Muscle of leg (tissue), 11 donors: ENCODE data around the gene SHTN1. TPM values are rescaled to one million over a fixed set of nuclear protein-coding genes. Genes with fewer than 3 reads are reported as not detected.

Source experiments
- DNase-seq: peaks from one replicate; pipeline ENCODE4 v3.0.0; 2013
- H3K27ac ChIP-seq: one replicate; pipeline ENCODE4 v1.5.1; 2013; ENCODE audit warnings: mild to moderate bottlenecking, low read length, control low read depth
- H3K27me3 ChIP-seq: one replicate; pipeline ENCODE4 v1.6.1; 2013; ENCODE audit warnings: low read length; ENCODE audit not compliant: control insufficient read depth, insufficient read depth
- H3K36me3 ChIP-seq: one replicate; pipeline ENCODE4 v1.6.1; 2013; ENCODE audit warnings: low read length; ENCODE audit not compliant: control insufficient read depth, insufficient read depth
- H3K4me1 ChIP-seq: one replicate; pipeline ENCODE4 v1.6.1; 2013; ENCODE audit warnings: low read length; ENCODE audit not compliant: control insufficient read depth, insufficient read depth
- H3K4me3 ChIP-seq: one replicate; pipeline ENCODE4 v1.5.1; 2013; ENCODE audit warnings: low read length, control low read depth
- H3K9me3 ChIP-seq: replicated peaks from 2 replicates; pipeline ENCODE4 v1.6.1; 2013; ENCODE audit warnings: low read depth, low read length; ENCODE audit not compliant: control insufficient read depth
- WGBS: methylation state at CpG from one replicate; pipeline ENCODE4 v1.1.5; 2013; ENCODE audit warnings: missing lambda C conversion rate; ENCODE audit not compliant: insufficient coverage; 5-methylcytosine and 5-hydroxymethylcytosine counted together
- polyA plus RNA-seq, 8 donors: library from polyadenylated mRNA; unstranded; fragments of 120-200 nt; gene quantifications; one replicate each; pipeline versions ENCODE4 v1.2.1 to v1.2.3, GENCODE V29; 2013; ENCODE audit warnings: inconsistent platforms in 1 of 8, low replicate concordance in 1 of 8; ENCODE audit not compliant: insufficient read length in 8 of 8, insufficient read depth in 1 of 8
- total RNA-seq: library from RNA; stranded (reverse); fragments of 120-200 nt; gene quantifications from one replicate; pipeline ENCODE4 v1.2.4, GENCODE V29; 2013

Gene SHTN1
- total and polyA plus RNA-seq, 9 donors = 3.3 to 8.7 (median 5.2) TPM

DNA sequence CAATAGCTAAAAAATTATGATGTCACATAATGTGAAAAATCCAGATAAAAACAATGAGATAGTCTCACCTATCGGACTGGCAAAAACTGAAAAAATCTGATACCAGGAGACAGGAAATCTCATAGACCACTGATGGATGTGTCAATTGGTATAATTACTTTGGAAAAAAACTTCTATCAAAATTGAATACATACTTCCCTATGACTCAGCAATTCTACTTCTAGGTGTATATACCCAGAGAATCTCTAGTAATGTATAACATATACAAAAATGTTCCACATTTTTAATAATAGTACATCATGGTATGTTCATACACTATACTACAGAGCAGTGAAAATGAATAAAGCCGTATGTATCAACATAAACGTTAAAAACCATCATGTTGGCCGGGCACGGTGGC, 34.9 kb downstream of the SHTN1 start:
- 91% methylated on average over 4 of the region's 5 CpGs for WGBS
- Histone ChIP-seq H3K4me3 (no peak overlapping the region), H3K4me1 (no peaks in the 10 kb centered on the region), H3K9me3 (no peaks in the 10 kb centered on the region), H3K27ac (no peak overlapping the region), H3K27me3 (no peaks in the 10 kb centered on the region), H3K36me3 (no peaks in the 10 kb centered on the region)
- DNase-seq = no peak

DNA sequence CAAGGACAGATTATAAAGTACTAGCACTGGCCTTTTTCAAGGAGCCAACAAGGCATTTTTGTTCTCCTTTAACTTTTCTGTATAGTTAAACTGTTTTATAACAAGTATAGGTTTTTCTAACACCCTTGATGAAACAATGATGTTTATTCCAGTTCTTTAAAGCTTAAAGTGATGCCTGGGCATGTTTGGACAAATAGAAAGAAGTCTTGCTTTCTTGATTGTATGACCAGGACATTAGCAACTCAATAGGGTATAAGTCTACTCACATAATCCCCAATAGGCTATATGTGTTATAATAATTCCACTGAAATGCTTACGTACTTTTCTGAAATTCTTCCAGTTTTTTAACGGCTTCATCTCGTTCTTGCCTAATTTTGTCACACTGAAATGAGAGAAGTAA, 36.7 kb downstream of the SHTN1 start:
- Histone ChIP-seq H3K9me3 (no peaks in the 10 kb centered on the region), H3K27me3 (no peaks in the 10 kb centered on the region), H3K4me1 (no peaks in the 10 kb centered on the region), H3K27ac (no peak overlapping the region), H3K36me3 (no peaks in the 10 kb centered on the region), H3K4me3 (no peak overlapping the region)
- WGBS = no CpG with 5 or more reads among the region's 3 CpGs
- DNase-seq = no peak

DNA sequence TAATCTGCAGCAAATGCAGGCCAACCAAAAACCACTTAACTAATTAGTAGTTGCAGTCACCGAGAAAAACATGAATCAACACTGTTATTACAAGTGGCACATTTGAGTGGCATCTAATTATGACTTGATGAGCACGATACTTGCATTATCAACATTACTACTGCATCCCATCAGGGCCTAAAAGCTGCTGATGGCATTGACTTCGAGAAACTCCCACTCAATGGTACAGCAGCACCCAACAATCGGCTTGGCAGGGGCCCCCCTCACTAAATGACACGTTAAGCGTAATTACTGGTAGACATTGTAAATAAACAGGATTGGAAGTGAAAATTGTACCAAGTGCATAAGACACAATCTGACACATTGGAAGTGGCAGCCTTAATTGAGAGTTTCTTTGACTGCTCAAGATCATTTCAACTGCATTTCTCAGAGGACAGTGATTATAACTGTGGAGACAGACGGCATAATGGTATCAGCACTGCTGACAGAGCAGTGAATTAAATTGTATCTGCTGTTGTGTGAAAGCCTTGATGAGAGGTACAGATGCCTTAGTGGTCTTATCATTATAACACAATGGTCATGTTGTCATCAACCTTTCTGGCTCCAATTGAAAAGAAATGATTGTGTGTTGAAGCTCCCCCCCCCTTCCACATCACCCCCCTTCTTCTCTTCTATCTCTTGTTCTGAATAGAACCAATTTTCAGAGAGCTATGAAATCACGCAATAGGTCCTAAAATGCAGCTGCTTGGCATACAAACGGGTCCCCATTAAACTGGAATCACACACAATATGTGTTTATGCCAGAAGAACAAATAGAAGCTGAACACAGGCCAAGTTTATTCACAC, 43.4 kb downstream of the SHTN1 start:
- 80% methylated on average over 1 of the region's 9 CpGs for WGBS
- DNase-seq = peak; percentile 53

DNA sequence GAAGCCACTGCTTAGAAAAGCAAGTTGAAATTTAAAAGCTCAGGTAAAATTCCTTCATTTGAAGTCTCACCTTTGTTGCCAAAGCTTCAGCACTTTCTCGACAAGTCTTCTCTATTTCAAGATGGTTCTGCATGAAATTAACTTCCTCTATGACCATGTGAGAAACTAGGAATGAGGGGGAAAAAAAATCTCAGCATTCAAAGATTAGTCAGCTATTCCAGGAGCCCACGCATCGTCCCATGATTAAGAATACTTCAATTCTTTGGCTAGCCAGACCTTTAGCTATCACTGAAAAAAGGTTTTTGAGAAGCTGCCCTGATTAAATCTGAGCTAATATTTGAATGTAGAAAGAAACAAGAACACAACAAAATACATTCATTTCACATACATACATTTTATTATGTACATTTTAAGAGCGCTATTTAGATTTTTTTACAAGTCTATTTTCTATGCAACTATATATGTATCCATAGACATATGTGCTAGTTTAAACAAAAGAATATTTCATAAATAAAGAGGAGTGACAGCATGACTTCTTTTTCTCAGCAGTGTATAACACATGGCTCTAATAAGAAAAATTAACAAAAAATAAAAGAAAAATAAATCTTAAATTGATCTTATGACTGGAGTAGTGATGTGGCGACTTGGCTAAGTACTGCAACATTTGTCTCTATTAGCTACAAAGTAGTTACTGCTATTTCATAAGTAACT, 44.8 kb downstream of the SHTN1 start:
- Histone ChIP-seq H3K27ac (no peak overlapping the region), H3K27me3 (no peaks in the 10 kb centered on the region), H3K36me3 (no peaks in the 10 kb centered on the region), H3K4me1 (no peaks in the 10 kb centered on the region), H3K9me3 (no peaks in the 10 kb centered on the region), H3K4me3 (no peak overlapping the region)
- DNase-seq = peak; percentile 33
- WGBS = no CpG with 5 or more reads among the region's 5 CpGs

More for the DNA sequence above, 43.4 kb downstream of the SHTN1 start:
- Histone ChIP-seq H3K36me3 (no peaks in the 10 kb centered on the region), H3K27ac (no peak overlapping the region), H3K4me3 (no peak overlapping the region), H3K9me3 (no peaks in the 10 kb centered on the region), H3K27me3 (no peaks in the 10 kb centered on the region), H3K4me1 (no peaks in the 10 kb centered on the region)

DNA sequence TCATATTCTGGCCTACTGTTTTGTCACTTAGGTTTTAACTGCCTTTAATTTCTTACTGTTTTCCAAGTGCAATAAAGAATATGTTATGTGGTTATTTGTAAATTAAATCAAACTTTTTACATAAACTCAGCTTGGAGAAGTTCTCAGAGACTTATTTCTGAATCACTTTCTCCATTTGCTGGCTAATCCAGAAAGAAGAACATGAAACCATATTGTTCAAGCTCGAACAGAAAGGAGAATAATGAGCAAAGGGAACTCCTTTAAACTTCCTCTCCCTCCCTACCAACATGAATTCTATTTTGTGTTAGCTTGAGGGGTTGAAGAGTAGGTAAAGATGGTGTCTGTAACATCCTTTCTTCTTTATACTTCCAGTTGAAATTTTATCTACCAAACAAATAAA, 52.3 kb downstream of the SHTN1 start:
- no peaks in the 10 kb centered on the region for H3K36me3 ChIP-seq
- DNase-seq = peak; percentile 22
- no peak overlapping the region for H3K27ac ChIP-seq
- no peaks in the 10 kb centered on the region for H3K4me1 ChIP-seq
- H3K27me3 ChIP-seq = no peaks in the 10 kb centered on the region
- no CpG with 5 or more reads among the region's 1 CpG for WGBS
- H3K9me3 ChIP-seq = no peaks in the 10 kb centered on the region
- no peak overlapping the region for H3K4me3 ChIP-seq

DNA sequence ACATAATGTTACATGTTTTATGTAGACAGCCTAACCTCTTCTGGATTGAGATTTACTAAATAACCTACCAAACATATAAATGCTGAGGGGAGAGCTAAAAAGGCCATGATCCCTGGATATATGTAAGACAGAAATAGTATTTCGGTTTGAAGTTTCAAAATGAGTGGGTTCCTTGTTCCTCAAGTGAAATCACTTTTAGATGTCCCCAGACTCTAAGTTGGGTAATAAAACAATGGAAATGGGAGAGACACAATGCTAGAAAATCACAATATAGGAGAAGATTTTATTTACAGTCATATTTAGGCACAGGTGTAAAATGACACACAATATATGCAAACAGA, 56.5 kb downstream of the SHTN1 start:
- Histone ChIP-seq H3K4me3 (no peak overlapping the region), H3K9me3 (no peaks in the 10 kb centered on the region), H3K27me3 (no peaks in the 10 kb centered on the region), H3K36me3 (no peaks in the 10 kb centered on the region), H3K27ac (no peak overlapping the region), H3K4me1 (no peaks in the 10 kb centered on the region)
- DNase-seq = peak; percentile 32
- WGBS = no CpG with 5 or more reads among the region's 1 CpG

DNA sequence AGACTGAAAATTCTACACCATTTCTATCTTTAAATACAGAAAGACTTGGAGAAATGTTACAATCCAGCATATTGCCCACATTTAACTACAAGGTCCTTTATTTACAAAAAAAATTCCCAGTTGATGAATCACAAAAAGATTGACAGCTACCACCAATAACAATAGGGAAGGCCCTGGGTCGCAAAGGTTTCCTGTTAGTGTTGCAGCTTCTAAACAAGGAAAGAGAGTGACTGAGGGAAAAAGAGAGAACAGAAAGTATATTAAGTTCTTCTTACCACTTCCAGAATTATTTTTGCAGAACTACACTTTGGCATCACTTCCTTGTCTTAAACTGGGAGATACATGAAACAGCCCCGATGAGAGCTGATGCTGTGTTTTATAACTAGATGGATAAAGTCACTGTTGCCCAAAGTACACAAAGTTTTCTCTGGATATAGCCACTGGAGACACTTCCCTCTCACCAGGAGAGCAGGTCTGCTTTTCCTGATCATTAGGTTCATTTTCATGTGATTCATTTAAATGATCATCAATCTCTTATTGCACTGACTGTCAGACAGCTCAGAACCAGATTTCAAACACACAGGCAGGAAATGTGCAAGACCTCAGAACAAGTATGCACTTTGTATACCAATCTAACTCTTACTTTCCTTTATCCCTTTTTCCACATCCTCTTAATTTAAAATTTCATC, 57.0 kb downstream of the SHTN1 start:
- Histone ChIP-seq H3K36me3 (no peaks in the 10 kb centered on the region), H3K27ac (no peak overlapping the region), H3K9me3 (no peaks in the 10 kb centered on the region), H3K4me3 (no peak overlapping the region), H3K4me1 (no peaks in the 10 kb centered on the region), H3K27me3 (no peaks in the 10 kb centered on the region)
- no CpG with 5 or more reads among the region's 2 CpGs for WGBS
- DNase-seq = peak; percentile 66

DNA sequence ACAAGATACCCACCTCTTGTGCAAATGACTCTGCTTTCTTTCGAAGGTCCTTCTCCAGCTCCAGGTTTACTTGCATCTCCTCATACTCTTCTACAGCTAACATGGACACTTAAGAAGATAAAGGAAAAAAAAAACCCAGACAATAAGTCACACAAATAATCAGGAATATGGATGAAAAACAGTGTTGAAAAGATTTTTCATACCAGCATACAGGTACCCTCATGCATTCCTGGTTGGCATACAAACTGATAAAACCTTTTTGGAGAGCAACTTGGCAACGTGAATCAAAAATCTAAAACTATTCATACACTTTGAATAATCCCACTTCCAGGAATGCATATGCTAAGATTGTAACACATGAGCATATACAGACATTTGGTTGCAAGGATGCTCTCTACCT, 60.1 kb downstream of the SHTN1 start:
- H3K9me3 ChIP-seq = no peaks in the 10 kb centered on the region
- no CpG with 5 or more reads among the region's 2 CpGs for WGBS
- H3K4me1 ChIP-seq = no peaks in the 10 kb centered on the region
- no peak for DNase-seq
- no peaks in the 10 kb centered on the region for H3K36me3 ChIP-seq
- H3K27ac ChIP-seq = no peak overlapping the region
- no peaks in the 10 kb centered on the region for H3K27me3 ChIP-seq
- H3K4me3 ChIP-seq = no peak overlapping the region

DNA sequence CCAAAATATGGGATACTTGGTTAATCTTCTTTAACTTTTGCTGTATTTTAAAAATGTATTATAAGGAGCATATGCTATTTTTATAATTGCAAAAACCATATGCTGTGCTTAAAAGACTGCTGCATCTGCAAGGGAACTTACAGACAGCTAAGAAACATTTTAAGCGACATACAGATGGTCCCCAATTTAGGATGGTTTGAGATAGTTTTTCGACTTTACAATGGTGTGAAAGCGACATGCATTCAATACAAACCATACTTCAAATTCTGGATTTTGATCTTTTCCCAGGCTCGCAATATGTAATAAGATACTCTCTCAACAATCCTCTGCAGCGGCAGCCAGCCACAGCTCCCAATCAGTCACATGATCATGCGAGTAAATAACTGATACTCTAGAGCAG, 73.2 kb downstream of the SHTN1 start:
- DNase-seq = no peak
- H3K9me3 ChIP-seq = no peaks in the 10 kb centered on the region
- H3K36me3 ChIP-seq = no peaks in the 10 kb centered on the region
- no peaks in the 10 kb centered on the region for H3K4me1 ChIP-seq
- no peak overlapping the region for H3K27ac ChIP-seq
- H3K4me3 ChIP-seq = no peak overlapping the region
- no peaks in the 10 kb centered on the region for H3K27me3 ChIP-seq
- 80% methylated on average over 3 of the region's 6 CpGs for WGBS

DNA sequence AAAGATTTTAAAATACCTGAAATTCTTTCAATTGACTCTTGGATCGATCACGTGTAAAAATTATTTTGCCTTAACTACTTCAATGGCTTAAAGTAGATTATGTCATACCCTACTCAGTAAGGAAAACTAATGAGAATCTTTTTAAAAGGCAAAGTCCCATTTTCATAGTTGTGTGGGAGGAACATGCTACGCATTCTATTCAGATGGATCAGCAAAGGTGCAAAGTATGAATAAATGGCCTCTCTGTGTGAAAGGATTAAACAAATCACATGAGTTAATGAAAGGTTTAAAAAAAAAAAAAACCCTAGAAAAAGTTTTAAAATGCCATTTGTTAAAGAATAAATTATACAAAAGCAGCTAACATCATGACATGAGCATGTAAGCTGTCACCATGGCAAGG, 78.6 kb downstream of the SHTN1 start:
- H3K9me3 ChIP-seq = no peaks in the 10 kb centered on the region
- H3K4me3 ChIP-seq = no peak overlapping the region
- no peak for DNase-seq
- no peak overlapping the region for H3K27ac ChIP-seq
- no peaks in the 10 kb centered on the region for H3K36me3 ChIP-seq
- H3K27me3 ChIP-seq = no peaks in the 10 kb centered on the region
- no CpG with 5 or more reads among the region's 3 CpGs for WGBS
- H3K4me1 ChIP-seq = no peaks in the 10 kb centered on the region
